ENCODE data around the gene FAP.

GRCh38 chr2:162230761-162231160 lies 12.5 kb downstream of the FAP start:
- no peak for TF ChIP-seq CTCF (IDR thresholded peaks at IDR 0.05; ENCODE audit: low read depth, low read length)
- TF ChIP-seq POLR2A (IDR thresholded peaks at IDR 0.05; ENCODE audit: extremely low read depth, insufficient read length): no peak
- no peak for TF ChIP-seq MAX (IDR thresholded peaks at IDR 0.05; ENCODE audit: low read depth, low read length)
- no peak for TF ChIP-seq MYC (IDR thresholded peaks at IDR 0.05; ENCODE audit: low read depth, low read length)

All from NB4 (cell line).